RPMI7951 (cell line): ENCODE data around the gene ROPN1L. TPM values are rescaled to one million over a fixed set of nuclear protein-coding genes. Genes with fewer than 3 reads are reported as not detected.
A peak's percentile ranks its signal among the peaks of the same experiment; 100 is the strongest.
"Not testable (repeated sequence)": the region's sequence is repeated elsewhere in the genome, so short reads cannot be mapped to it uniquely, and the experiment has no call there.

Source experiments
- DNase-seq: peaks from one replicate; pipeline ENCODE4 v3.0.0-alpha.2; 2012; ENCODE audit warnings: low read depth
- total RNA-seq: library from RNA; depleted of rRNA; stranded (reverse); fragments of >200 nt; shearing (Covaris generic); gene quantifications from 2 replicates; pipeline ENCODE4 v1.2.3, GENCODE V29; 2014

The ROPN1L gene
- total RNA-seq, 1 experiment from 2014 or later: 0.84 TPM

- peak; percentile 37 for DNase-seq
Observed at GRCh38 chr5:10478436-10478835, 36.8 kb downstream of the ROPN1L start.

GRCh38 chr5:10479154-10479721, 37.6 kb downstream of the ROPN1L start:
- DNase-seq: peak; percentile 69

- DNase-seq: no peak
Observed at GRCh38 chr5:10480237-10480985, 38.7 kb downstream of the ROPN1L start.

DNA sequence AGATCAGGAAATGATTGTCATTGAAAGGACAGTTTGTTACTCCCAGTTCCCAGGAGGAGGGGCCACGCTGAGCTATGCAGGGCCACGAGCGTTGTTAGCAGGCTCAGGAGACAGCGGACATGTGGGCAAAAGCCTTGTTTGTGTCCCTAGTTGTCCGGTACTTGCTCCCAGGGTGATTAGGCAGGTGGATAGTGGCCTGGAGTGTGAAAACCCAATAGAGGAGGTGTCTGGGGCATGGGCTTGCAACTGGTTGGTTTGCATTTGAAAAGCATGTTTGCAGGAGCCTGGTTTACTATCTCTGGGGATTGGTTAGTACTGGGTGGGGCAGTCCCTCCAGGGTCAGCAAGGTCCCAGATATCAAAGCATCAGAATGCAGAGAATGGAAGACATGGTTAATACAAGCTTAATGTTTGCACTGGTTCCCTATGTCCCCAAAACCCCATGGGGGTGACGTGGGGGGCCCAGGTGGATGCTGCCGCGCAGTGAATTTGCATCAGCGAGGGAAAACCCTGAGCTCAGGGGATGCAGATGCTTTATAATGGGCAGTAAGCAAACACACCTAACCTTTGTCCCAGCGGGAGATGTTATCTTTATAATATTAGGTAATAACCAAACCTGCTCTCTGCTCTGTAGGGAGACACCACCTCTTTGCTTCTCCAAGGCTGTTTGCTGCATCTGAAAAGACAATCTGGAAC, 39.7 kb downstream of the ROPN1L start:
- DNase-seq: no peak

DNA sequence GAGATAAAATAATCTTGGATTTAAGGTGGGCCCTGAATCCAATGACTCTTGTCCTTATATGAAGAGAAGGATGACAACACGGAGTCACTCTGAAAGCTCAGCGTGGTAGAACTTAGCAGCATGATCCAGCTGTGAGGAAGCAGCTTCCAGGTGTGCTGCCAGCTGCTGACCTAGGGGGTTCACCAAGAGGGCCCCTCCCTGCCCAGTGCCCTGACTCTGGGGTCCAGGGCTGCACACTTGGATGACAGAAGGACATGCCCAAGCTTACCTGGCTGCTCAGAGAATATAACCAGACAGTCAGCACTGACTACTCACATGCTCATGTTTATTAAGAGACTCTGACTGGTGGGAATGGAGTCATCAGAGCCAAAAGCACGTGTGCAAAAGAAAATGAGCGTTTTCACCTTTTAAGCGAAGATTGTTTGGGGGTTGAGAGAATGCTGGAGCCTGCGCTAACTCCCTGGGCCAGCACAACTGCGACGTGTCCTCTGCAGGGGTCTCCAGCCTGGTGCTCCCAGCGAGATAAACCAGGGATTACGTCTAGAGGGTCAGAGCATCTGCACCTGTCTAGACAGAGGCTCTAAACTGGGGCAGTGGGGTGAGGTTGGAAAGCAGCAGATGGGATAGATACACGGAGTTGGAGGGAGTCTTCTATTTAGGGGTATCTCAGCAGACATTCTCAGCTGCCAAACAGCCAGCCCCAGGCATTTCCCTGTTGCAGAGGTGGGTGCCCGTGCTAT, 41.3 kb downstream of the ROPN1L start:
- no peak for DNase-seq

DNA sequence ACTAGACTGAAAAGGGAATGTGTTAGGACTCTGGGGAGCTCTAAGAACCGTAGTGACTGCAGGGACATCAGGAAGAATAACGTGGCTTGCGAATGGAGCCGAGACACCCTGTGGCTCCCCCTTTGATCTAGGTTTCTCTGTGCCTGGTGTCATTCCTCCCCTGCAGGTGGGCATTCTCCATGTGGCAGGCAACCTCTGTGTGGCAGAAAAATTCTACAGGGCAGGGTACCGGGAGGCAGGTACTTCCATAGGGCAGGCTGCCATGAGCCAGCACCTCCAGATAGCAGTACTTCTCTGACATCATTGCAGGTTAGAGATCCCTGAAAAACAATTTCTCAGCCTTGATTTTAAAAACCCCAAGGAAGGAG, 43.1 kb downstream of the ROPN1L start:
- no peak for DNase-seq

DNA sequence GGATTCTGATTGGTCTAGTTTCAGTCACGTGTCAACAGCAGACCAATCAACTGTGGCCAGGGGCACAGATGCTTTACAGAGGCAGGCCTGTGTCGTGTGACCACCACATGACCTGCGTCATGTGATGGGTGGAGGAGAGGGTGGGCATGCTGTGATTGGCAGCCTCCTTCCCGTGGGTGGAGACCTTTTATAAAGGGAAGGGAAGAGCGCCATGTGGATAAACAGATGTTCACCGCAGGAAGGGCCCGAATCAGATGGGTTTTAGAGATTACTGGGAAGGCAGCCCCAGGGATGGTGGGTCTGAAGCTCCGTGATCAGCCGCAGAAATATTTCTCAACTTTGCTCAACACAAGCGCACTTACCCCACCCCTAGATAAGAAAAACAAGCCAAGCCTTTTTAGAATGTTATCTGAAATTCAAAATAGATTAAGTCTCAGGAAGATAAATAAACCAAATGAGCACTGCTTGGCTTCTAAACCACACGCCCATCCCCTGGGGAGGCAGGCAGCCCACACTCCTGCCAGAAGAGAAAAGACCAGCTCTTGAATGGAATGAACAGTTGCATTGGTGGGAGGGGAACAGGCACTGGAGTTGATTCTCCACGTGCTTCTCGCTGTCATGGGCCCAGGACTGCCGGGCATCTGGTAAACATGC, 43.6 kb downstream of the ROPN1L start:
- DNase-seq: peak; percentile 26

- DNase-seq: no peak
Observed at GRCh38 chr5:10485897-10486296, 44.2 kb downstream of the ROPN1L start.

- DNase-seq: no peak
Observed at GRCh38 chr5:10486511-10487344, 45.0 kb downstream of the ROPN1L start.

- DNase-seq: no peak
Observed at GRCh38 chr5:10488144-10488543, 46.5 kb downstream of the ROPN1L start.

DNA sequence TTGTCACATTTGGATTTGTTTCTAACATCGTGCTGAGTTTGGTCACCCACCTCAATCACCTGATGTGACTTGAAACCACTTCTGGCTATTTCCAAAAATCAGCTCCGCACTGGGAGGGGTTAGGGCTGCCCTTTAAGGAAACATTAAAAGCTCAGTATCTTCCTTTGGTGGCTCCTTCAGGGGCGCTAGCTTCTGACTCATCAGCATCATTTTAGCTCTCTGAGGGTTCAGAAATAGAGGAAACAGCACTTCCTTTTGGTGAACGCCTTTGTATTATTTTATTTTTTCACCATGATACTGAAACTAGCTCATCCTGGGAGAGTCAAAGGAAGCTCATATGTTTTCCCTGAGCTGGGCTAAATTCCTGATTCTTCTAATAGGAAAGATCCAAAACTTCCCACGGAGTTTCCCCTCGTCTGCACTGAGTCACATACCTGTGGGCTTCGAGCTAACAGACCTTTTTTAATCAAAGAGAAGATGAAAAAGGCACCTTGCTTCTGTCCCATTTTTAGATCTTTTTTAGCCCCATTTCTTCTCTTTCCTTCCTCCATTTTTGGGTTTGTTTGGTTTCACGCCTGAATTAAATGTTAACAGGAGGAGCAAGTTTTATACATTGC, 48.2 kb downstream of the ROPN1L start:
- DNase-seq: peak; percentile 36

DNA sequence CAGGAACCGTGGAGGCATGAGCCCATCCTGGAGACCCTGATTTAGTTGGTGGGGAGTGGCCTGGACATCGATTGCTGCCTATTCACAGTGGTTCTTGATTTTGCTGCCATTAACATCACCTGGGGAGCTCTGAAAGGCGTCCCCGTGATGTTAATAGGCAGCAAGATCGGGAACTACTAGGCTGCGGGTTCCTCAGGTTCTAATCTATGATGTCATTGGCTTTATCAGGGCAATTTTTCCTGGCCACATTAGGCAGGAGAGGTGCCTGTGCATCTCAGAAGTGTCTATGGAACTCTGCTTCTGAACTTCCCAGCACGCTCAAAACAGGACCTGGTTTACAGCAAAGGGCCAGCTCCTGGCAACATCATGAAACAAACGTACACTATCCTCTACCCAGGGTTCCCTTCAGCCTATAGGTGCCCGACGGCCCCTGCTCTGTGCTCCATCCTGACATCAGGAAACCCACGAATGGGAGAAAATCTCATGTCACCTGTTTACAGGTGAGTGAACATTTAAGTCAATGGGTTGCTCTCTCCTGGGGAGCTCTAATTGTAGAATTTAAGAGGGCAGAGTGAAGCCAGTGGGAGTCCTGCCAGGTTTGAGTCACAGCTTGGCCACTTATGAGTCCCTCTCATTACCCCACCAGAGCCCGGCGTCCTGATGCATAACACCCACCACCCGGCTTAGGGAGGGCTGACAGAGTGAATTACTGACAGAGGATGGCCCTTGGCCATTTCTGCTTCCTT, 49.4 kb downstream of the ROPN1L start:
- DNase-seq: no peak

- no peak for DNase-seq
Observed at GRCh38 chr5:10491673-10492026, 50.0 kb downstream of the ROPN1L start.

GRCh38 chr5:10493884-10494283, 52.2 kb downstream of the ROPN1L start:
- no peak for DNase-seq

DNA sequence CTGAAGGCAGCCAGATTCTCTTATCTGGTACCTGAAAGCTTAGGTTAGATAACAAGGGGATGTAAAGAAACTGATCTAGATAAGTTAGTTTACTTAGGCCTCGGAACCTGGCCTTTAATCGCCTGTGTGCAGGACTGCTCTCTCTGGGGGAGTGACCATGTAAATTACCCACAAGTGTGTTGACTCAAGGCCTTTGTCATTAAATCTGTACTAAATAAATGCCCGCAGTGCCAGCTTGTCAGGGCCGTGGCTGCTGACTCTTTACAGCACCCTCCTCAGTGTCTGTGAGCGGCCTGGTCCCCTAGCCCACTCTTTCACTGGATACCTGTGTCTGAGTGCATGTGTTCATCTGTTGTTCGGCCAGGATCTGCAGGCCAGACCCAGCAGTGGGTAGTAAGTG, 52.8 kb downstream of the ROPN1L start:
- not testable (repeated sequence) for DNase-seq

DNA sequence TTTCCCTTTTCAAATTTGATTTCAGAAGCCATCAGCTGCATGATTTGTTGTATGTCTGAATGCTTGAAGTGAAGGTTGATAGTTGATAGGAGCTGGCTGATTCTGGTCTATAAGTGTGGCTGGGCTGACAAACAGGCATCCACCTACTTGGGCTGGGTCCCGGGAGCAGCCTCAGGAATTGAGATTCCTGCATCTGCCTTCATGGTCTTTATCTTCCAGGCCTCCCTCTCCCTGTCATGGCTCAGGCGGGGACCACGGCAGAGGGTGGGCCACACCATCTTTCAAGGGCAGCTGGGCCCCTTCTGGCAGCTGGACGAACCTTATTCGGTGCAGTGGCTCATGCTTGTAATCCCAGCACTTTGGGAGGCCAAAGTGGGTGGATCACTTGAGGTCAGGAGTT, 55.9 kb downstream of the ROPN1L start:
- no peak for DNase-seq

DNA sequence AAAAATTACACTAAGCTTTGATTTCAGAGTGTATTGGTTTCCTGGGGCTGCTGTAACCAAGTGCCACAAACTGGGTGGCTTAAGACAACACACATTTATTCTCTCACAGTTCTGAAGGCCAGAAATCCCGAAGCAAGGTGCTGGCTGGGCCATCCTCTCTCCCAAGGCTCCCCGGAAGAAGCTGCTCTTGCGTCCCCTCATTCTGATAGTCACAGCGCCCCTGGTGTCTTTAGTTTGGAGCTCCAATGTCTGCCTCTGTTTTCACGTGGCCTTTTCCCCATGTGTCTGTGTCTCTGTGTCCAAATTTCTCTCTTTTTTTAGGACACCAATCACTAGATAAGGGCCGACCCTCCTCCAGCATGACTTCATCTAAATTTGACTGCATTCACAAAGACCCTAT, 56.7 kb downstream of the ROPN1L start:
- DNase-seq: no peak

DNA sequence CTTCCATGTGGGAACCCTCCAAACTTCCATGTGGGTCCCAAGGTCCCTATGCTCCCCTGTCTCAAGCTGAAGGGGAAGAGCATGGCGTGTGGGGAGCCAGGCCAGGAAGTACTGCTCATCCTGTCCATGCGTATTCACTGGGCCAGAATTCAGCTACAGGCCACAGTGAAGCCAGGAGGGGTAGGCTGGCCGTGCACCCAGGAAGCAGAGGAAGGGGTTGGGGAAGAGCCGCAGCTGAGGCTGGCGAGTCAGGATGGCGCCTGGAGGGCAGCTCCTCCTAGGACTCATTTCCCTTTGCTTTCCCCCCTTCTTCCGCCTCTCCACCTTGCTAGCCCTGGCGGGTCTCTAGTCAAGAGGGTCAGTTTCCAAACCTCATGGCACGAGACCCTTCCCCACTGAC, 57.4 kb downstream of the ROPN1L start:
- no peak for DNase-seq

- no peak for DNase-seq
Observed at GRCh38 chr5:10499776-10500175, 58.1 kb downstream of the ROPN1L start.

GRCh38 chr5:10500669-10501068, 59.0 kb downstream of the ROPN1L start:
- DNase-seq: no peak
